ENCODE measurements around the gene NPHP4.
A peak's percentile ranks its signal among the peaks of the same experiment; 100 is the strongest.
"Not testable (repeated sequence)": the region's sequence is repeated elsewhere in the genome, so short reads cannot be mapped to it uniquely, and the experiment has no call there.

NPHP4 gene

GRCh38 chr1:6022193-6022592, 30.0 kb upstream of the NPHP4 start:
- DNase-seq, result no peak

- DNase-seq, result no peak
These were observed 27.1 kb upstream of the NPHP4 start for GRCh38 chr1:6019166-6019845.

- DNase-seq, result not testable (repeated sequence)
These were observed 25.4 kb upstream of the NPHP4 start for GRCh38 chr1:6017654-6018053.

- peak; percentile 74 for DNase-seq
These were observed 24.1 kb upstream of the NPHP4 start for GRCh38 chr1:6016191-6016865.

GRCh38 chr1:6014130-6014999, 22.1 kb upstream of the NPHP4 start:
- DNase-seq, result no peak

- DNase-seq, result no peak
These were observed 21.3 kb upstream of the NPHP4 start for GRCh38 chr1:6013491-6013890.

GRCh38 chr1:6012529-6013318, 20.5 kb upstream of the NPHP4 start:
- DNase-seq, result no peak

GRCh38 chr1:6011946-6012258, 19.7 kb upstream of the NPHP4 start:
- DNase-seq, result no peak

- no peak for DNase-seq
These were observed 19.1 kb upstream of the NPHP4 start for GRCh38 chr1:6011161-6011945.

GRCh38 chr1:6010554-6010953, 18.3 kb upstream of the NPHP4 start:
- DNase-seq, result no peak

- no peak for DNase-seq
These were observed 17.2 kb upstream of the NPHP4 start for GRCh38 chr1:6009120-6010040.

- no peak for DNase-seq
These were observed 16.5 kb upstream of the NPHP4 start for GRCh38 chr1:6008696-6009095.

GRCh38 chr1:6008084-6008415, 15.8 kb upstream of the NPHP4 start:
- no peak for DNase-seq

GRCh38 chr1:6007318-6008083, 15.3 kb upstream of the NPHP4 start:
- peak; percentile 69 for DNase-seq

GRCh38 chr1:6006882-6007281, 14.7 kb upstream of the NPHP4 start:
- no peak for DNase-seq

- DNase-seq, result no peak
These were observed 13.2 kb upstream of the NPHP4 start for GRCh38 chr1:6005276-6005917.

GRCh38 chr1:6004412-6005123, 12.3 kb upstream of the NPHP4 start:
- DNase-seq, result no peak

- no peak for DNase-seq
These were observed 11.6 kb upstream of the NPHP4 start for GRCh38 chr1:6003568-6004411.
